ENCODE data around the gene SVEP1. TPM values are rescaled to one million over a fixed set of nuclear protein-coding genes. Genes with fewer than 3 reads are reported as not detected.

The SVEP1 gene
- total and polyA plus RNA-seq, 2 of the 13 experiments (the other 11 are each of a cell fraction or from before 2014, with no cell fraction given) = not detected

- TF ChIP-seq TFDP1 (CRISPR knock-in tag; IDR thresholded peaks at IDR 0.05; ENCODE audit: borderline replicate concordance) (no peak), ZNF883 (CRISPR knock-in tag; IDR thresholded peaks at IDR 0.05; ENCODE audit: not compliant biosample characterization) (no peak), ARID4A (CRISPR knock-in tag; IDR thresholded peaks at IDR 0.05; ENCODE audit: borderline replicate concordance) (no peak), ARHGAP35 (CRISPR knock-in tag; IDR thresholded peaks at IDR 0.05; ENCODE audit: borderline replicate concordance) (no peak)
Measured at GRCh38 chr9:110590816-110591215, 11.3 kb upstream of the SVEP1 start (continued).

- no peak overlapping the region for H3K4me2 ChIP-seq (ENCODE audit: low read depth, low read length)
- TF ChIP-seq CENPT (CRISPR knock-in tag; IDR thresholded peaks at IDR 0.05; ENCODE audit: low read depth) (no peak), ZNF703 (CRISPR knock-in tag; IDR thresholded peaks at IDR 0.05; ENCODE audit: borderline replicate concordance) (no peak), ARID2 (CRISPR knock-in tag; IDR thresholded peaks at IDR 0.05; ENCODE audit: borderline replicate concordance) (no peak), ZNF468 (CRISPR knock-in tag; IDR thresholded peaks at IDR 0.05) (no peak), TCF12 (IDR thresholded peaks at IDR 0.05) (no peak), TCF12 (CRISPR knock-in tag; IDR thresholded peaks at IDR 0.05) (no peak), ZFP90 (CRISPR knock-in tag; IDR thresholded peaks at IDR 0.05; ENCODE audit: borderline replicate concordance) (no peak), YEATS2 (CRISPR knock-in tag; IDR thresholded peaks at IDR 0.05; ENCODE audit: borderline replicate concordance) (no peak), ZNF777 (CRISPR knock-in tag; IDR thresholded peaks at IDR 0.05) (no peak), HMG20A (CRISPR knock-in tag; IDR thresholded peaks at IDR 0.05; ENCODE audit: borderline replicate concordance) (no peak), ZNF775 (CRISPR knock-in tag; IDR thresholded peaks at IDR 0.05; ENCODE audit: borderline replicate concordance) (no peak)
- H3K9ac ChIP-seq (ENCODE audit: insufficient read depth, low read depth, low read length) = no peak overlapping the region
- no peaks in the 10 kb centered on the region for H3K27me3 ChIP-seq (ENCODE audit: control insufficient read depth in 1 of 2, insufficient read depth in 2 of 2, low read length in 2 of 2)
- no peaks in the 10 kb centered on the region for H4K20me1 ChIP-seq (ENCODE audit: insufficient read depth, low read length)
- ChIA-PET POLR2A (no interaction called here), CTCF (ENCODE audit: low intra/inter-chr PET ratio, low total read pairs) (no interaction called here)
- H2AFZ ChIP-seq (ENCODE audit: low read length) = no peak overlapping the region
- in situ Hi-C loops (cut with HindIII; ENCODE audit: extremely low pct_ligation_motif_present, low pct_unique_long_range_greater_than_20kb) (no loop called here), intact Hi-C loops (cut with micrococcal nuclease; ENCODE audit: unreplicated experiment) (no loop called here)
- H3K4me3 ChIP-seq (replicated peaks in 1 of 3; ENCODE audit: insufficient read depth in 1 of 3, low read depth in 2 of 3, low read length in 3 of 3) = no peak overlapping the region
- H3K27ac ChIP-seq (ENCODE audit: extremely low read length, insufficient read depth, low read length) = no peak overlapping the region
- no peaks in the 10 kb centered on the region for H3K36me3 ChIP-seq (replicated peaks in 1 of 2; ENCODE audit: control insufficient read depth in 1 of 2, insufficient read depth in 2 of 2, low read length in 2 of 2)
- no peak for ATAC-seq
- no peak for DNase-seq (ENCODE audit: low spot score)
- no peaks in the 10 kb centered on the region for H3K9me3 ChIP-seq (ENCODE audit: low read length)
- 0% methylated on average over 1 of the region's 1 CpG for WGBS (ENCODE audit: low lambda C conversion rate)
- no peak for FAIRE-seq
- no peaks in the 10 kb centered on the region for H3K4me1 ChIP-seq (ENCODE audit: insufficient read depth, low read length)
- H3K79me2 ChIP-seq (ENCODE audit: insufficient read depth, low read length) = no peaks in the 10 kb centered on the region
- no TSS peak for BruUV-seq (replicated peaks)
Measured at GRCh38 chr9:110588296-110588695, 8.8 kb upstream of the SVEP1 start.

All from HepG2 (cell line).